IPS-15b (cell line): ENCODE data around the gene PTRH1.

Experiments used
- H3K27me3 ChIP-seq: one replicate; pipeline ENCODE4 v1.6.1; 2013; ENCODE audit warnings: low read length; ENCODE audit not compliant: control insufficient read depth, insufficient read depth
- H3K36me3 ChIP-seq: one replicate; pipeline ENCODE4 v1.6.1; 2013; ENCODE audit warnings: low read length; ENCODE audit not compliant: control insufficient read depth, insufficient read depth
- H3K4me1 ChIP-seq: one replicate; pipeline ENCODE4 v1.6.1; 2013; ENCODE audit warnings: mild to moderate bottlenecking, low read length; ENCODE audit not compliant: control insufficient read depth, insufficient read depth
- H3K4me3 ChIP-seq: one replicate; pipeline ENCODE4 v1.5.1; 2013; ENCODE audit warnings: low read depth, low read length
- H3K9ac ChIP-seq: one replicate; pipeline ENCODE4 v1.6.1; 2013; ENCODE audit warnings: low read depth, mild to moderate bottlenecking, low read length
- H3K9me3 ChIP-seq: one replicate; pipeline ENCODE4 v1.6.1; 2013; ENCODE audit warnings: mild to moderate bottlenecking, low read length; ENCODE audit not compliant: control insufficient read depth, insufficient read depth

Gene PTRH1

DNA sequence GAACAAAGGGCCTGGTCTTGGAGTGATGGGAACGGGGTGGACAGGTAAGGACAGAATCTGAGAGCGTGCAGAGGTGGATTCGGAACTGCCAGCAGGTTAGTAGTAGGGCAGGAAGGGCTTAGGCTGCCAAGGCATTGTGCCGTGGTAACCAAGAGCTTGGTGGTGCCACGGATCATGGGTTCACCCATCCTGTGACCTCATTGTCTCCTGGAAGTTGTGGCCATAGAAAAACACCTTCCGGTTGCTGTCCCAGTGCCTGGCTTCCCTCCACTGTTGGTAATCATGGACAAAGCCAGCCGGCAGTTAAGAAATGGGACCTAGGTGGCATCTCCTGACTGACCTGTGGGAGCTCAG lies 51.2 kb downstream of the PTRH1 start:
- H3K4me3 ChIP-seq, result no peak overlapping the region
- H3K4me1 ChIP-seq, result no peaks in the 10 kb centered on the region
- H3K9me3 ChIP-seq, result no peaks in the 10 kb centered on the region
- H3K36me3 ChIP-seq, result no peaks in the 10 kb centered on the region
- no peaks in the 10 kb centered on the region for H3K27me3 ChIP-seq
- H3K9ac ChIP-seq, result no peak overlapping the region
